Measurements from ENCODE around the gene TIGAR.
A peak's percentile ranks its signal among the peaks of the same experiment; 100 is the strongest.

TIGAR gene

DNA sequence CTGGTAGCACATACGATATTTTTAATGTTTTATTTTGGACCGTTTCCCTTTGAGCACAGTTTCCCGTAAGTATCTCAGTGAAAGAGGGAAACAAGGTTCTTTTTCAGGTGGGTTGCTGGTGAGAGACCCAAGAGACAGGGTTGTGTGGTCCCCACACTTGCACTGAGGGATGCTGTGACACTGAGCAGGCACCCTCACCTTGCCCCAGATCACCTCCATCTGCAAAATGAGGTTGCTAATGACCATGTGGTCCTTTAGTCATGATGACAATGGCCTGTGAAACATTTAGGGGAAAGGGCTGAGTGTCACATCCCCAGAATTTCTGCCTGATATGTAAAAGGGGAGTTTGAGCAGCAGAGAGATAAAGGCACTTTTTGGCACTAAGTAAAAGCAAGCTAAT is 43.2 kb upstream of the TIGAR start:
- peaks cover 88% of the 10 kb centered on the region for H3K36me3 ChIP-seq (replicated peaks; ENCODE audit: low read depth, low read length)
- H3K27me3 ChIP-seq (ENCODE audit: low read depth, low read length) = no peaks in the 10 kb centered on the region

DNA sequence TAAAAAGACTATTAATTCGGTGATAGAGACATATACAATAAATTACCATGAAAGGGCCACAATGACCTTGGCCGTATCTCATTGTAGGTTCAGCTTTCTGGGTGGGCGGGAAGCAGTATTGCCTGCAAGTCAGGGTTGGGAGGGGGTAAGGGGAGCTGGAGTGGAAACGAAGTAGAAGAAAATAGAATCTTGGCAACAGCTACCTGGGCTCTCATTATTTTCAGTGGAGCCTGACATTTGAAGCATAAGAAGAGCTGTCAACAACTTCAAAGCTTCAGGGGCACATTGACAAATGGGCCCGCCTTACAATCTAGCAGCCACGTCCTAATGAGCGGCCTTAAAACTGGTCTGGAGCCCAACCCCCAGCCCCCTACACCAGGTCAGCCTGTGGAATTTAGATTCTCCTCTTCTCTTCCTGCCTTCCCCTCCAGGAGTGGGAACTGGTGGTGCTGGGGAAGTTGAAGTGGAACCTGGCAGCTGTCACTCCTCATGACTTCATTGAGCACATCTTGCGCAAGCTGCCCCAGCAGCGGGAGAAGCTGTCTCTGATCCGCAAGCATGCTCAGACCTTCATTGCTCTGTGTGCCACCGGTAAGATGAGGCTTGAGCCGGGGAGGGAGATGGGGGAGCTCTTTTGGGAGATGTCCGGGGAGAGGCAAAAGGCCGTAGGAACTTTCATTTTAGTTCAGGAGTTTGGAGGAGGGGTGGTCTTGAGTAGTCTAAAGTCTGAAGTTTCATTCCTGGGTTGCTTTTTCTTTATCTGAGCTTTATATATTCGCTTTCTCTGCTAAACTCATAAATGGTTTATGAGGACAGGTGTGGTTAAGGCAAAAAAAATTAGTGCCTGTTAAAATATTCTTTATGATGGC is 42.5 kb upstream of the TIGAR start:
- no peak overlapping the region for H2AFZ ChIP-seq (ENCODE audit: low read depth, low read length)
- peaks cover 69% of the 10 kb centered on the region for H3K4me1 ChIP-seq (ENCODE audit: low read length)
- peaks cover 95% of the 10 kb centered on the region for H3K36me3 ChIP-seq (replicated peaks; ENCODE audit: low read depth, low read length)
- H3K9me3 ChIP-seq (ENCODE audit: insufficient read depth, low read length) = no peaks in the 10 kb centered on the region
- H3K27ac ChIP-seq (ENCODE audit: low read length) = peak overlapping the region; percentile 86
- H3K4me3 ChIP-seq (ENCODE audit: low read length) = peak overlapping the region; percentile 93
- peak overlapping the region; percentile 99 for H3K9ac ChIP-seq (ENCODE audit: low read length)
- no peaks in the 10 kb centered on the region for H3K27me3 ChIP-seq (ENCODE audit: low read depth, low read length)
- H3K4me2 ChIP-seq (ENCODE audit: low read length) = peak overlapping the region; percentile 92
- H3K79me2 ChIP-seq (ENCODE audit: low read length) = peaks cover 100% of the 10 kb centered on the region
- peaks cover 78% of the 10 kb centered on the region for H4K20me1 ChIP-seq (ENCODE audit: insufficient read depth, low read length)
- TF ChIP-seq EZH2phosphoT487 (IDR thresholded peaks at IDR 0.05; ENCODE audit: low read depth) = no peak
- TF ChIP-seq, protein P1, sequence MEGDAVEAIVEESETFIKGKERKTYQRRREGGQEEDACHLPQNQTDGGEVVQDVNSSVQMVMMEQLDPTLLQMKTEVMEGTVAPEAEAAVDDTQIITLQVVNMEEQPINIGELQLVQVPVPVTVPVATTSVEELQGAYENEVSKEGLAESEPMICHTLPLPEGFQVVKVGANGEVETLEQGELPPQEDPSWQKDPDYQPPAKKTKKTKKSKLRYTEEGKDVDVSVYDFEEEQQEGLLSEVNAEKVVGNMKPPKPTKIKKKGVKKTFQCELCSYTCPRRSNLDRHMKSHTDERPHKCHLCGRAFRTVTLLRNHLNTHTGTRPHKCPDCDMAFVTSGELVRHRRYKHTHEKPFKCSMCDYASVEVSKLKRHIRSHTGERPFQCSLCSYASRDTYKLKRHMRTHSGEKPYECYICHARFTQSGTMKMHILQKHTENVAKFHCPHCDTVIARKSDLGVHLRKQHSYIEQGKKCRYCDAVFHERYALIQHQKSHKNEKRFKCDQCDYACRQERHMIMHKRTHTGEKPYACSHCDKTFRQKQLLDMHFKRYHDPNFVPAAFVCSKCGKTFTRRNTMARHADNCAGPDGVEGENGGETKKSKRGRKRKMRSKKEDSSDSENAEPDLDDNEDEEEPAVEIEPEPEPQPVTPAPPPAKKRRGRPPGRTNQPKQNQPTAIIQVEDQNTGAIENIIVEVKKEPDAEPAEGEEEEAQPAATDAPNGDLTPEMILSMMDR (IDR thresholded peaks at IDR 0.05; ENCODE audit: low read depth, low read length) = no peak

More for the DNA sequence above, 43.2 kb upstream of the TIGAR start:
- Histone ChIP-seq H3K27ac (ENCODE audit: low read length) (peak overlapping the region; percentile 86), H4K20me1 (ENCODE audit: insufficient read depth, low read length) (peaks cover 71% of the 10 kb centered on the region), H3K4me1 (ENCODE audit: low read length) (peaks cover 66% of the 10 kb centered on the region), H3K79me2 (ENCODE audit: low read length) (peaks cover 100% of the 10 kb centered on the region), H3K9ac (ENCODE audit: low read length) (peak overlapping the region; percentile 99), H3K4me2 (ENCODE audit: low read length) (peak overlapping the region; percentile 92), H2AFZ (ENCODE audit: low read depth, low read length) (no peak overlapping the region), H3K9me3 (ENCODE audit: insufficient read depth, low read length) (no peaks in the 10 kb centered on the region), H3K4me3 (ENCODE audit: low read length) (peak overlapping the region; percentile 93)
- TF ChIP-seq, protein P1 (IDR thresholded peaks at IDR 0.05; ENCODE audit: low read depth, low read length) = no peak
- no peak for TF ChIP-seq EZH2phosphoT487 (IDR thresholded peaks at IDR 0.05; ENCODE audit: low read depth)

DNA sequence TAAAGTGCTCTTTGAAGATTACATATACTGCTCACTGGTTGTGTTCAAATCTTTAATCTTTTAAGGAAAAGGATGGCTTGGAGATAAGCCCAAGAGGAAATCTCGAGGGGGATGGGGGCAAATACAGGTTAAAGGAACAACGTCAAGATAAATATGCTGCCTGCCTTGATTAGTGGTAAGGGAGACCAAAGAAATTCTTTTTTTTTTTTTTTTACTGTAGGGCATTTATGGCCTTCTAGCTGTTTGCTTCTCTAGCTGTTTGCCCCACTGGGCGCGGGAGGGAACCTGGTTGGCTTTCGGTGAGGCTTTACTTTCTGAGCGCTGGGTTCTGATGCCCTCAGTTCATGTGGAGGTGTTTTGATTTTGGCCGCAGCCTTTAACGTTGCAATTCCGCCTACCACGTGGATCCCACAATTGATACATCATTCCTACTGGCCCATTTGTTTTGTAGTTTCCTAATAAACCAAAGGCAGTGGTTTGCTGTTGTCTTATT is 41.8 kb upstream of the TIGAR start:
- Histone ChIP-seq H3K4me1 (ENCODE audit: low read length) (peaks cover 75% of the 10 kb centered on the region), H3K36me3 (replicated peaks; ENCODE audit: low read depth, low read length) (peaks cover 96% of the 10 kb centered on the region), H3K9ac (ENCODE audit: low read length) (peak overlapping the region; percentile 99; the same call in 1 of the 2 replicates), H4K20me1 (ENCODE audit: insufficient read depth, low read length) (peaks cover 85% of the 10 kb centered on the region), H3K9me3 (ENCODE audit: insufficient read depth, low read length) (no peaks in the 10 kb centered on the region), H2AFZ (ENCODE audit: low read depth, low read length) (no peak overlapping the region), H3K4me2 (ENCODE audit: low read length) (peak overlapping the region; percentile 92), H3K27me3 (ENCODE audit: low read depth, low read length) (no peaks in the 10 kb centered on the region), H3K27ac (ENCODE audit: low read length) (peak overlapping the region; percentile 86), H3K4me3 (ENCODE audit: low read length) (peak overlapping the region; percentile 93), H3K79me2 (ENCODE audit: low read length) (peaks cover 100% of the 10 kb centered on the region)
- no peak for TF ChIP-seq EZH2phosphoT487 (IDR thresholded peaks at IDR 0.05; ENCODE audit: low read depth)
- TF ChIP-seq, protein P1 (IDR thresholded peaks at IDR 0.05; ENCODE audit: low read depth, low read length) = no peak

All from OCI-LY3 (cell line).